ENCODE data around the gene MED15. TPM values are rescaled to one million over a fixed set of nuclear protein-coding genes. Genes with fewer than 3 reads are reported as not detected.
"Not testable (repeated sequence)": the region's sequence is repeated elsewhere in the genome, so short reads cannot be mapped to it uniquely, and the experiment has no call there.

The MED15 gene
- total RNA-seq, 1 experiment from 2014 or later, result 59.3 TPM

DNA sequence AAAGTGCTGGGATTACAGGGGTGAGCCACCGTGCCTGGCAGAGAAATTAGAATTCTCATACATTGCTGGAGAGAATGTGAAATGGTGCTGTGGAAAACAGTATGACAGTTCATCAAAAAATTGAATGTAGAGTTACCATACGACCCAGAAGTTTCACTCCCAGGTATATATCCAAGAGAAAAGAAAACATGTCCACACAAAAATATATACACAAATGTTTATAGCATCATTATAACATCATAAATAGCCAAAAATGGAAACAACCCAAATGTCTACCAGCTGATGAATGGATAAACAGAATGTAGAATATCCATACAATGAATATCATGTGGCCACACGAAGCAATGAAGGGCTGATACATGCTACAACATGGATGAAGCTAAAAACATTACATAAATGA, 34.6 kb downstream of the MED15 start:
- DNase-seq (ENCODE audit: low read depth, low spot score) (no peak), ATAC-seq (no peak)
- Histone ChIP-seq H3K36me3 (ENCODE audit: control insufficient read depth, insufficient read depth, low read length) (no peaks in the 10 kb centered on the region; the same call in 1 of the 2 replicates), H3K9me3 (ENCODE audit: control insufficient read depth, insufficient read depth, low read depth, low read length) (no peaks in the 10 kb centered on the region), H3K27me3 (ENCODE audit: control insufficient read depth, insufficient read depth, low read length) (no peaks in the 10 kb centered on the region), H3K4me1 (ENCODE audit: control insufficient read depth, insufficient read depth, low read length) (no peaks in the 10 kb centered on the region), H3K27ac (ENCODE audit: low read length) (no peak overlapping the region), H3K4me3 (ENCODE audit: low read depth in 2 of 2, low read length in 2 of 2) (no peak overlapping the region)
- POLR2A ChIA-PET, result no interaction called here
- in situ Hi-C loops (cut with HindIII; ENCODE audit: low pct_unique_long_range_greater_than_20kb, low sequenced_read_pairs) (no loop called here), intact Hi-C loops (cut with micrococcal nuclease; ENCODE audit: unreplicated experiment) (no loop called here)
- no peak for TF ChIP-seq POLR2AphosphoS5 (IDR thresholded peaks at IDR 0.05; ENCODE audit: low read depth, low read length)
- CTCF ChIA-PET, result no interaction called here
- BruUV-seq (replicated peaks), result no TSS peak

DNA sequence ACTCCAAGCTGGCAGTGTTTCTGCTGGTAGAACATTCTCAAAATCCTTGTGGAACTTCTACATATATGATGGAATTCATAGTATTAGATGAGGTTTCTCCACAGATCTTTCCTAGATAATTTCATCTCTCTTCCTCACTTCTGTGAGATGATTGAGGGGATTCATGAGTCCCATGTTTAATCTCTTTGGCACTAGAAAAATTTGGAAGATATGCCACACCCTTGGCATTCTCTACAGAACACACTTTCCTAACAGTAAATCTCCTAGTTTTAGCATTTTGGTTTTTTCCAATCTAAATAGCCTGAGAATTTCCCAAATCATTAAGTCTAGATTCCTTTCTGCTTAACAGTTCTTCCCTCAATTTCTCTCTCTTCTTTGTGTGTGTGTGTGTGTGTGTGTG, 35.3 kb downstream of the MED15 start:
- CTCF ChIA-PET, result no interaction called here
- intact Hi-C loops (cut with micrococcal nuclease; ENCODE audit: unreplicated experiment), result no loop called here
- Histone ChIP-seq H3K36me3 (ENCODE audit: control insufficient read depth, insufficient read depth, low read length) (no peaks in the 10 kb centered on the region; the same call in 1 of the 2 replicates), H3K4me3 (ENCODE audit: low read depth in 2 of 2, low read length in 2 of 2) (no peak overlapping the region), H3K27ac (ENCODE audit: low read length) (no peak overlapping the region), H3K4me1 (ENCODE audit: control insufficient read depth, insufficient read depth, low read length) (no peaks in the 10 kb centered on the region), H3K27me3 (ENCODE audit: control insufficient read depth, insufficient read depth, low read length) (no peaks in the 10 kb centered on the region), H3K9me3 (ENCODE audit: control insufficient read depth, insufficient read depth, low read depth, low read length) (no peaks in the 10 kb centered on the region)
- TF ChIP-seq POLR2AphosphoS5 (IDR thresholded peaks at IDR 0.05; ENCODE audit: low read depth, low read length), result no peak
- TF ChIP-seq, protein P1, sequence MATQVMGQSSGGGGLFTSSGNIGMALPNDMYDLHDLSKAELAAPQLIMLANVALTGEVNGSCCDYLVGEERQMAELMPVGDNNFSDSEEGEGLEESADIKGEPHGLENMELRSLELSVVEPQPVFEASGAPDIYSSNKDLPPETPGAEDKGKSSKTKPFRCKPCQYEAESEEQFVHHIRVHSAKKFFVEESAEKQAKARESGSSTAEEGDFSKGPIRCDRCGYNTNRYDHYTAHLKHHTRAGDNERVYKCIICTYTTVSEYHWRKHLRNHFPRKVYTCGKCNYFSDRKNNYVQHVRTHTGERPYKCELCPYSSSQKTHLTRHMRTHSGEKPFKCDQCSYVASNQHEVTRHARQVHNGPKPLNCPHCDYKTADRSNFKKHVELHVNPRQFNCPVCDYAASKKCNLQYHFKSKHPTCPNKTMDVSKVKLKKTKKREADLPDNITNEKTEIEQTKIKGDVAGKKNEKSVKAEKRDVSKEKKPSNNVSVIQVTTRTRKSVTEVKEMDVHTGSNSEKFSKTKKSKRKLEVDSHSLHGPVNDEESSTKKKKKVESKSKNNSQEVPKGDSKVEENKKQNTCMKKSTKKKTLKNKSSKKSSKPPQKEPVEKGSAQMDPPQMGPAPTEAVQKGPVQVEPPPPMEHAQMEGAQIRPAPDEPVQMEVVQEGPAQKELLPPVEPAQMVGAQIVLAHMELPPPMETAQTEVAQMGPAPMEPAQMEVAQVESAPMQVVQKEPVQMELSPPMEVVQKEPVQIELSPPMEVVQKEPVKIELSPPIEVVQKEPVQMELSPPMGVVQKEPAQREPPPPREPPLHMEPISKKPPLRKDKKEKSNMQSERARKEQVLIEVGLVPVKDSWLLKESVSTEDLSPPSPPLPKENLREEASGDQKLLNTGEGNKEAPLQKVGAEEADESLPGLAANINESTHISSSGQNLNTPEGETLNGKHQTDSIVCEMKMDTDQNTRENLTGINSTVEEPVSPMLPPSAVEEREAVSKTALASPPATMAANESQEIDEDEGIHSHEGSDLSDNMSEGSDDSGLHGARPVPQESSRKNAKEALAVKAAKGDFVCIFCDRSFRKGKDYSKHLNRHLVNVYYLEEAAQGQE (IDR thresholded peaks at IDR 0.05; ENCODE audit: insufficient read depth in 1 of 2, low read depth in 2 of 2, low read length in 1 of 2), result no peak
- TF ChIP-seq, protein P2, sequence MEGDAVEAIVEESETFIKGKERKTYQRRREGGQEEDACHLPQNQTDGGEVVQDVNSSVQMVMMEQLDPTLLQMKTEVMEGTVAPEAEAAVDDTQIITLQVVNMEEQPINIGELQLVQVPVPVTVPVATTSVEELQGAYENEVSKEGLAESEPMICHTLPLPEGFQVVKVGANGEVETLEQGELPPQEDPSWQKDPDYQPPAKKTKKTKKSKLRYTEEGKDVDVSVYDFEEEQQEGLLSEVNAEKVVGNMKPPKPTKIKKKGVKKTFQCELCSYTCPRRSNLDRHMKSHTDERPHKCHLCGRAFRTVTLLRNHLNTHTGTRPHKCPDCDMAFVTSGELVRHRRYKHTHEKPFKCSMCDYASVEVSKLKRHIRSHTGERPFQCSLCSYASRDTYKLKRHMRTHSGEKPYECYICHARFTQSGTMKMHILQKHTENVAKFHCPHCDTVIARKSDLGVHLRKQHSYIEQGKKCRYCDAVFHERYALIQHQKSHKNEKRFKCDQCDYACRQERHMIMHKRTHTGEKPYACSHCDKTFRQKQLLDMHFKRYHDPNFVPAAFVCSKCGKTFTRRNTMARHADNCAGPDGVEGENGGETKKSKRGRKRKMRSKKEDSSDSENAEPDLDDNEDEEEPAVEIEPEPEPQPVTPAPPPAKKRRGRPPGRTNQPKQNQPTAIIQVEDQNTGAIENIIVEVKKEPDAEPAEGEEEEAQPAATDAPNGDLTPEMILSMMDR (IDR thresholded peaks at IDR 0.05), result no peak
- no peak for TF ChIP-seq TCF7L2 (IDR thresholded peaks at IDR 0.05; ENCODE audit: low read depth, low read length)
- no peak for TF ChIP-seq SIN3A (IDR thresholded peaks at IDR 0.05; ENCODE audit: borderline replicate concordance, insufficient read depth, low read depth, low read length)
- BruUV-seq (replicated peaks), result no TSS peak
- POLR2A ChIA-PET, result no interaction called here
- ATAC-seq, result no peak
- in situ Hi-C loops (cut with HindIII; ENCODE audit: low pct_unique_long_range_greater_than_20kb, low sequenced_read_pairs), result no loop called here
- DNase-seq (ENCODE audit: low read depth, low spot score), result no peak

DNA sequence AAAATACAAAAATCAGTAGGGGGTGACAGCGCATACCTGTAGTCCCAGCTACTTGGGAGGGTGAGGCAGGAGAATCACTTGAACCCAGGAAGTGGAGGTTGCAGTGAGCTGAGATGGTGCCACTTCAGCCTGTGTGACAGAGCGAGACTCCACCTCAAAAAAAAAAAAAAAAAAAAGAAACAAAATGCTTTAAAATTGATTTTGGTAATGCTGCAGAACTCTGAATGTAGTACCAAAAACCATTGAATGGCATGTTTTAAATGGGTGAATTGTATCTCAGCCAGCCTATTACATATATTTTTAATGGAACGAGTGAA, 37.9 kb downstream of the MED15 start:
- H3K27ac ChIP-seq (ENCODE audit: low read length); H3K36me3 ChIP-seq (ENCODE audit: control insufficient read depth, insufficient read depth, low read length); H3K9me3 ChIP-seq (ENCODE audit: control insufficient read depth, insufficient read depth, low read depth, low read length); intact Hi-C loops (cut with micrococcal nuclease; ENCODE audit: unreplicated experiment); H3K27me3 ChIP-seq (ENCODE audit: control insufficient read depth, insufficient read depth, low read length); H3K4me3 ChIP-seq (ENCODE audit: low read depth in 2 of 2, low read length in 2 of 2); in situ Hi-C loops (cut with HindIII; ENCODE audit: low pct_unique_long_range_greater_than_20kb, low sequenced_read_pairs); H3K4me1 ChIP-seq (ENCODE audit: control insufficient read depth, insufficient read depth, low read length); CTCF ChIA-PET; DNase-seq (ENCODE audit: low read depth, low spot score); ATAC-seq; BruUV-seq (replicated peaks); POLR2A ChIA-PET: not testable (repeated sequence)
